Activated CD4-positive, CD25-positive, alpha-beta regulatory T cell treated with anti-CD3 and anti-CD28 coated beads, Interleukin-2, amount 50 U/mL, for 72 hours (primary cell): ENCODE results near the gene FAR2.
"Not testable (repeated sequence)": the region's sequence is repeated elsewhere in the genome, so short reads cannot be mapped to it uniquely, and the experiment has no call there.

ENCODE experiments used
- DNase-seq: peaks from one replicate; pipeline ENCODE4 v3.0.0; 2021

Gene FAR2

DNA sequence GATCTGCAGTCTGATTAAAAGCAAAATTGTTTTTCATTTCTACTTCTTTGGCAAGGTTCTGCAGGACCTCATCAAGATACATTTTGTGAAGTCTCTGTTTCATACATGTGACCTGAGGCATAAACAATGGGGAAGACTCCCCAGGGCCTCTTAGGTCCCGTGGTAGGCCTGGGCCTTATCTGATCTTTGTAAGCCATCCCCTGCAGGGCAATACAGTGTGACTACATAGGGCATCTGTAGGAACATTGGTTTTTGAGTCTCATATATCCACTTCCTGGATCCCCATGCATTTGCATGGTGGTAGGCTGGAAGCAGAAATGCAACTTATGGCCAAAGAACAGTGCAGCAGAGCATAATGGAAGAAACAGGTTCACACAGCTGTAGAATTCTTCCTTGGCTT lies 6.0 kb downstream of the FAR2 start:
- DNase-seq = no peak

DNA sequence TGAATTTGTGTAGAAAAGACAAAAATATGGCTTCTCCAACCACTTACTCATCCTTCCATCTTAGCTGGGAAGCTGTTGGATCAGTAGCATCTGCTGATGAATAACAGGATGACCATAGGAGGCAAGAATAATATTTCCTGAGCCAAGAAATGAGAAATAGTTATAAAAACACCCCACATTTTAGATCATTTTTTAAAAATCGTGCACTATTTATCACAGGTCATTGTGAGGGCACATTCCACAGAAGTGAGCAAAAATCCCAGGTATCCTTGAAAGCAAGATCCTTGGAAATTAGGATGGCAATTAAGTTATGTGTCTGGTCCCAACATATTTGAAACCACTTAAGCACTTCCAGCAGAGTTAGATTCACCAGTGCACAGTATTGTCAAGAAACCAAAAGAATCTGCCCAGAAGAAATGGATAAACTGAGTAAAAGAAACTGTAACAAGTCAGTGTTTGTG lies 8.4 kb downstream of the FAR2 start:
- DNase-seq = no peak

DNA sequence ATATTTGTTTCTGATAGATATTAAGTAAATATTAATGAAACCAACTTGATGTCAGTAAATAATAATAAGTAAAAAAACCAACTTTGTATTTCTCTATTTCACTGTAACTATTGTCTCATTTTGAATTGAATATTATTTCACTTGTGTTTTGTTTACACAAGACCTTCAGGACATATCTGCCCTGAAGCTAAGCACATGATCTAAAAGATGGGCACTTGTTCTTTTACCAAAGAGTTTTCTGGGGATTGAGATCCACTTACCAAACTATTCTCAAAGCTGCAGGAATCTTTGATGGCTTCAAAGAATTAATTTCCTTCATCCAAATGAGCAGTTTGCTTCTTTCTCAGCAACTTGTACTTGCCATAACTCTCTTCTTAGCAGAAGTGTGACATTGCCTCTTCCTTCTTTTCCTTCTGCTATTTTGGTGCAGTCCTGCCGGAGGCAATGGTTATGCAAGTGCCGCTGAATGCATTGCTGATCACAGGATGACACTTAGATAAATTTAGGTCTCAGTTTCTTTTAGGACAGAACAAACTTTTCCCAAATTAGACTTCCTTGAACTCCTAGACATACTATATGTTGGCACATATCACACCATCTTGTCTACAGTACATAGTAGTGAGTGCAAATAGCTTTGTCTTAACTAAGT lies 9.2 kb downstream of the FAR2 start:
- DNase-seq = no peak

DNA sequence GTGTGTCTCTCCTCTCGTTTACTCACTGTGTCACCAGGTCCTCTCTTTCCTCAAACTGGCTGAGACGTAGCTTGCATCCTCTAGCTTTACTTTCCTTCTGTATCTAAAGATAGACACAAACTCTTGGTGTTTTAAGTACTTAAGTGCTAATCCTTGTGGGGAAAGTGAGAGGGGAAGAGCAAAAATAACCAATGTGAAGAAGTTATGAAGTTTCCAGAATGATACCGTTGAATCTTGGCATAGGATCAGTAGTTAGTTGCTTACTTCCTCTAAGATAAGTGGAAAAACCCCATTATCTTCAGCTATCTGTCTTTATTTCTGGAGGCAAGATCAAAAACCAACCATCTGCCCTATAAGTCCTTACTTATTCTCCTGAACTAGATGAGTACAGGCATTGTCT lies 10.6 kb downstream of the FAR2 start:
- DNase-seq = no peak

DNA sequence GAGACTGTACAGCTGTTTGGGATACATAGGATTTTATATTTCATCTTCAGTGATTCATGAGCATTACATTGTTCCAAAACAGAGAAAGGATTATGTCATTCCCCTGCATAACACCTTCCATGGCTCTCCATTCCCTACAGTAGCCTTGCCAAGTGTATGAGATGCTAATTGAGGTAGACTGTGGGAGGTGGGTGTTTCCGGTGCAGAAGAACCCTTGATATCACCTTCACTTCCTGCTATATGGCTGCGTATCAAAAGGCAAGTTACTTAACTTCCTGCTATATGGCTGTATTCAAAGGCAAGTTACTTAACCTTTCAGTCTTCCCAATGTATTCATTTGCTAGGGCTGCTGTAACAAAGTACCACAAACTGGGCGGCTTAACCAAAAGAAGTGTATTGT lies 11.2 kb downstream of the FAR2 start:
- DNase-seq = no peak

DNA sequence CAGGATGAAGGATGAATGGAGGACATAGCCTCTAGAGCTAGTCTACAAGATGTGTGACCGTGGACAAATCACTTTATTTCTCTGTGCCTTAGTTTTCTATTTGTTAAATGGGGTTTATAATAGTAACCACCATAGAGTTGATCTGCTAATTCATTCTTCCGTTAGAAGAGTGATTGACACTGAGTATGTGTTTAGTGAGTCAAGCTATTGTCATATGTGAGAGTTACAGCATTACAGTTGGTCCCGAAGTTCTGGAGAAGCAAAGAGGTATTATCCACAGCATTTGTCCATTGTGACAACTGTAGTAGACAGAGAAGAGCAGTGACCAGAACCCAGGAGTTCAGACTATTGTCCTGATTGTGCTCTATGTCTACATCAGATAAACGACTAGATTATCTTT lies 14.1 kb downstream of the FAR2 start:
- no peak for DNase-seq

DNA sequence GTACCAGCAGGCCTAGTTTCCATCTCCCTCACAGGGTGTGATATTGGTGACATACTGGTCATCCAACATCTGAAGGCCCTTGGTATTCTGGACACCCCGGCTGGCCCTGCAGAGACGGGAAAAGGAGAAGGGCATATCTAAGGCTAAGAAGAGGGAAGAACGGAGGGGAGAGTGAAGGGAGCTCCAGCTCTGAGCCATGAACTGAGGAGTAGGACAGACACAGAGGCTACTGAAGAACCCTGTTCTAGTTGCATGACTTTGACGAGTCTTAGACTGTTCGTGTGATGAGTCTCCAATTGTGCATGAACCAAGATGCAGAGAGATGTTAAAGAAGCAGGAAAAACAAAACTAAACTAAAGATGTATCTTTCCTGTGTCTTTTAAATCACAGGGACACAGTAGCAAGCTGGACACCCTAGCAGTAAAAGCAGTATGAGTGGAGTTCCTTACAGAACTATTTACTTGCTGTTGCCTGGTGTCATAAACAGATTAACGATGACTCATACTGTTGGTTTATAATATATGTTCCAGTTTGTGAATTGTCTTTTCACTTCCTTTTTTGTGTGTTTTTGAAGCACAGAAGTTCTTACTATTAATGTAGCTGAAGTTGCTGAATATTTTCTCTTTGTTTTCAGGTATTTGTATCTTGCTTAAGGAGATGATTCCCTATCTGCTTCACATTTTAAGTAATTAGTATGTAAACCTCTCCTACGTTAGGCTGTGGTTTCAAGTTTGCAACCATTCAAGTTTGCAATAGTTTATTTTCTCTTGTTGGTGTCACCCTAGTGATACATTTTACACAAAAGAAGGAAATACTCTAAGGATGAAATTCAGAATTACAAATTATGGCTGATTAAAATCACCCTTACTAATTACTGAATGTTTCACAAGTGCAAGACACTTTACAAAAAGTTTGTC lies 15.7 kb downstream of the FAR2 start:
- no peak for DNase-seq

DNA sequence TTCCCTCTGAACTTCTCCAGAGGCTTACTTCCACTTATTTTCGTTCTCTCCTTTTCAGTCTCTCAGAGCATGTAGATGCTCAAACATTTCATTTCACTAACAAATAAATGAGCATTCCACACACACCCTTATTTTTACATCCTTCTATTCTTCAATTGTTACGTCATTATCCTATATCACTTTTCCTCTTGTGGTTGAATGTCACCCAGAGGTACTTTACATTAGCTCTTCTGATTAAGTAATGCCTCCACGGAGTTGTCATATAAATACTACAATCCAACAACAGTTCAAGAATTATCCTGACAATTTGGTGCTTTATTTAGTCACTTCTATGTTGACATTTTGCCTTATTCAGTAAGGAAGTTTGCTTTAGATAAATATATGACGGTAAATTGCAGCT lies 18.4 kb downstream of the FAR2 start:
- no peak for DNase-seq

DNA sequence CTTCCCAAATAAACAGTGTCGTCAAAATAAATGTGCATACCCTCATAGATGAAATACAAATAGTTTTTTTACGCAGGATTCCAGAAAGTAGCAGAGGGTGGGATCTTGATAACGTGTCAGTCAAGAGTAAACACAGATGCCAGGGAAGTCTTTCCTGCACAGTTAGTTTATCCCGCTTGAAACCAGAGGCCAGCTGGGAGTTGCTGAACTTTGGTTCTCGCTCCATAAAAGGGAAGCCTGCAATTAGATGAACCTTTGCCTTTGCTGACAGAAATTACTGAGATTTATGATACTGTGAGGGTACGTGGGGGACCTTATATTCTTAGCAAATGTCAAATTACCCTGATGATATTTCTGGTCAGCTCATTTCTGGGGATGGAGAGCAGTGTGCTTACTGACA lies 18.9 kb downstream of the FAR2 start:
- no peak for DNase-seq

DNA sequence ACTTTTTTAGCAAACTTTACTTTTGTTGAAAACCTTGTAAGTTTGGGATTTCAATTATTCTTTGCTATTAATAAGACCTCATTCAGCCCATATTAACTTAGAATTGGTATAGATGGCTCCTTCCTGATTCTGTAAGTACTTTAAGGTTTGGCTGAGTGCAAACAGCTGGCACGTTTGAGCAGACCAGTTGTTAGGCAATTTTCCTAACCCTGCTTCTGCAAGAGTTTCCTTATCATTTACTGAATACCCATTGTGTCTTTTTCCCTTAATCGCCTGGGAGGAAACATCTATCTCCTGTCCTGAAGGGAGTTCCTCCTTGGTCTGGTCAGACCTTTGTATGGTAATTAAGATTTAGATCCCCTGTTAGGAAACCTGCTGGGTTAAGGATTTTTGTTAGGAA lies 20.9 kb downstream of the FAR2 start:
- not testable (repeated sequence) for DNase-seq

DNA sequence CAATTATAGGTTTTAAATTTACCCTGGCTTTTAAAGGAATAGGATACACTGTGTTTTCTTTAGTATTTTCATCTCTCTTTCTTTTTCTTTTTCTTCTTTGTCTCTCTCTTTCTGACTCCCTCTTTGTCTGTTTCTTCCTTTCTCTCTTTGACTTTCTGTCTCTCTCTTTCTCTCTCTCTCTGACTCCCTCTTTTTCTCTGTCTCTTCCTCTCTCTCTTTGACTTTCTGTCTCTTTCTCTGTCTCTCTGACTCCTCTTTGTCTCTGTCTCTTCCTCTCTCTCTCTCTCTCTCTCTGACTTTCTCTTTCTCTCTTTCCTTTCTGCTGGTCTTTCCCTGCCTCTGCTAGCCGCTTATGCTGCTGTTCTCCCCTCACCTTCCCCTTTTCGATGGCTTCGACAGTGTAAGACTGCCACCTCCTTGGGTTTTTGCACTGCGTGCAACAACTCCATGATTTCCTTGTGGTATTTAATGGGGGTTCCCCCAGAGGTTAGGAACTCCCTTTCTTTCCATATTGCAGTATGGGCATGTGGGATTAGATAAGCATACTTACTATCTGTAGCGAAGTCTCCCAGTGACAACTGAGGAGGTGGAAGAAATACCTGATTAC lies 21.5 kb downstream of the FAR2 start:
- DNase-seq = not testable (repeated sequence)

DNA sequence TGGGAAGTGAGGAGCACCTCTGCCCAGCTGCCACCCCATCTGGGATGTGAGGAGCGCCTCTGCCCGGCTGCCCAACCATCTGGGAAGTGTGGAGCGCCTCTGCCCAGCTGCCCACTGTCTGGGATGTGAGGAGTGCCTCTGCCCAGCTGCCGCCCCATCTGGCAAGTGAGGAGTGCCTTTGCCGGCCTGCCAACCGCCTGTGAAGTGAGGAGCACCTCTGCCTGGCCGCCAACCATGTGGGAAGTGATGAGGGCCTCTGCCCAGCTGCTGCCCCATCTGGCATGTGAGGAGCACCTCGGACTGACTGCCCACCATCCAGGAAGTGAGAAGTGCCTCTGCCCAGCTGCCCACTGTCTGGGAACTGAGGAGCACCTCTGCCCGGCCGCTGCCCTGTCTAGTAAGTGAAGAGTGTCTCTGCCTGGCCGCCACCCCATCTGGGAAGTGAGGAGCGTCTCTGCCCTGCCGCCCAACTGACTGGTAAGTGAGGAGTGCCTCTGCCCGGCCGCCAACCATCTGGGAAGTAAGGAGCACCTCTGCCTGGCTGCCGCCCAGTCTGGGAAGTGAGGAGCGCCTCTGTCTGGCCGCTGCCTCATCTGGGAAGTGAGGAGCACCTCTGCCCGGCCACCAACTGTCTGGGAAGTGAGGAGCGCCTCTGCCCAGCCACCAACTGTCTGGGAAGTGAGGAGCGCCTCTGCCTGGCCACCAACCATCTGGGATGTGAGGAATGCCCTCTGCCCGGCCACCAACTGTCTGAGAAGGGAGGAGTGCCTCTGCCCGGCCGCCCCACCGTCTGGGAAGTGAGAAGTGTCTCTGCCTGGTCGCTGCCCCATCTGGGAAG lies 22.6 kb downstream of the FAR2 start:
- DNase-seq = no peak

DNA sequence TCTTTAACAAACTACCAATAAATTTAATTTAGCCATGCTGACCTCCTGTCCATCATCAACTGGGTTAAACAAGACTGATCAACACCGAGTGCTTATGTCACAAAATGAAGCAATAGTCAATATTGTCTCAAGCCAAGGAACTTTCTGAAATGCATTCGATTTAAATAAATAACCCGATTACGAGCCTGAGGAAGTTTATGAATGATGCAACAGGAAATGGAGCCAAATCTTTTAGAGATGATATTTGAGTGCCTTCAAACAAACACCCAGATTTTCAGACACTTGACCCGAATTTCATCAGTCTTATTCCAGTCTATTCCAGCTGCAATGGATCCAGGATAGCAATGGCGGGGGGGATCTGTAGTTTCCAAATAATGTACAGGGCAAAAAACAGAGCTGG lies 27.9 kb downstream of the FAR2 start:
- DNase-seq = no peak

DNA sequence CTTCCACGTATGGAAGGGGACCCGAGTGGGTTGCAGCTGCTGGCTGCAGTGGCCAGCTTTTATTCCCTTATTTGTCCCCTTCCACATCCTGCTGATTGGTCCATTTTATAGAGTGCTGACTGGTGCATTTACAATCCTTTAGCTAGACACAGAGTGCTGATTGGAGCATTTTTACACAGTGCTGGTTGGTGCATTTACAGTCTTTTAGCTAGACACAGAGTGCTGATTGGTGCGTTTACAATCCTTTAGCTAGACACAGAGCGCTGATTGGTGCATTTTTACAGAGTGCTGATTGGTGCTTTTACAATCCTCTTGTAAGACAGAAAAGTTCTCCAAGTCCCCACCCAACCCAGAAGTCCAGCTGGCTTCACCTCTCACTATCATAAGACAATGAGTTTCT lies 33.2 kb downstream of the FAR2 start:
- DNase-seq = not testable (repeated sequence)

DNA sequence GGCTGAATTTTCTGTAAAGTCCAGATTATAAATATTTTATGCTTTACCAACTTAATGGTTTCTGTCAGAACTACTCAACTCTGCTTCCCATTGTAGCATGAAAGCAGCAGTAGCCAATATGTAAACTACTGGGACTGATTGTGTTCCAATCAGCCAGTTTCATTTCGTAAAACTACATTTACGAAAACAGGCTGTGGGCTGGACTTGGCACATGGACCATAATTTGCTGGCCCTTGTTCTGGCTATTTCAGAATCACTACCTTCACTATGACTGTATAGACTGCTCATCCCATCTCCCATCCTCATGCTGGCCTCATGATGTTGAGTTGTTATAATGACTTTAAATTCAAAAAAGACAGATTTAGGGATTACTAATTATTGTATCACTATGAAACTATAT lies 38.7 kb downstream of the FAR2 start:
- DNase-seq = no peak

DNA sequence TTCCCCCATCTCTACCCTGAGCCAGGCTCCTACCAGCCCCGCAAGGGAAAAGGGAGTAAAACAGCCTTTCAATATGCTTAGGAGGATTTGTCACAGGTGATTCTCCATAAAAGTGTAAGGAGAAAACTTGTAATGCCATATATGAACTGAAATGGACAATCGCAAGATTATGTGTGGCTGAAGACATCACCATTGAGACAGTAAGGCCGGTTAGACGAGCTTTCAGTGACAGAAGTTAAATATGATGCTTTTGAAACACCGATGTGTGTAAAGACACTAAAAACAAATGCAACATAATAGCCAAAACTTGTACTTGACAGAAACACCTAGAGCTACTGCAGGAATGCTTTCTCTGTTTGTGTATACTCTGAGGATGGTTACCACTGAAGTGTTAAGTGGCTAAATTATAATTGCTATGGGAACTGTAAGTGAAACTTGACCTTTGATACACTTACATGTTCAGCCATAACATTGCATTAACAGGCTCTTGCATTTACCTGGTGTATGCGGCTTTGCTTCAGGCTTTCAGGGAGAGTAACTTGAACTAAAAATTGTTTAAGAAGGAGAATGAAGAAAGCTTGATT lies 42.3 kb downstream of the FAR2 start:
- no peak for DNase-seq

DNA sequence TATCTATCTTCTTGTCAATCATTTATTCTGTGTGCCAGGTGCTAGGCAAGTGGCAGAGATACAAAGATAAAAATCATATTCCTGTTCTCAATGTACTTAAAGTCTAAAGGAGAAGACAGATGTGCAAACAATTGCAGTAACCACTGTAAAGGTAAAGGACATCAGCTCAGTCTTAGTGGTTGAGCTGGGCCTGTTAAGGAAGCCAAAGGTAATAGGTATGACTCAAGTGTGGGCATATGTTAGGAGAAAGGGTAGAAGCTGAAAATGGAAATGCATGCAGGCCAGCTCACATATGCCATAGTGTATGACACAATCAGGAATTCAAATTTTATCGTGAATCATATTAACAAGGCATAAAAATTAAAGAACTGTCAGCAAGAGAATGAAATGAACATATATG lies 49.8 kb downstream of the FAR2 start:
- DNase-seq = no peak

DNA sequence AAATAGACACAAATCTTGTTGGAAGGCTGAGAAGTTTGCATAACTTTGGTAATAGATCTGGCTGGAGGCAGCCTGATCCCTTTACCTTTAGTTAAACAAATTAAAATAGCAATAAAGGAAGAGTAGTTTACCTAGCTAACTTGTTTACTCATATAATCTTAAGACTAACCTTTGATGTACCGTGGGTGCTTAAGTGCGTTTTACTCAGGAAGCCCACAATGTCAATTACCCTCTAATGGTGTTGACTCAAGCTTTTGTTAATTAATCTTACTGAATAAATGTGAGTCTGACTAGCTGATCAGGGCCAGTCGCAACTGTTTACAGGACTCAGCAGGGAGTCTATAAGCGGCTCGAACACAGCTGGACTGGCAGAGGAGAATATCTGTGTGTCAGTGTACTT lies 51.5 kb downstream of the FAR2 start:
- DNase-seq = no peak

DNA sequence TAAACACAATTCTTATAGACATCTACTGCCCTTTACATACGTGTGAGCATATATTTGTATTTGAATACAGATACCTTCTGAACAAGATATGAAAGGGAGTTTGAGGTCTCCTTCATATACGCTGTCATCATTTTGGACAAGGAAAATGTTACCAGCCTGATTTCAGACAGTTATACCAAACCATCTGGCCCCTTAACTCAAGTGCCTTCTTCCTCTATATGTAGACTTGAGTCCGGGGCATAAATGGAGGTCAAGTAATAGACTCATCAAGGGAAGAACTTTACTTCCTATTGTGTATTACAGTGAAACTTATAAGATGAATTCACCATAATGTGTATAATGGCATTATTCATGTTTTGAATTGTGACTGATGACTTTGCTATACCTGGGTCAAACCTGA lies 52.2 kb downstream of the FAR2 start:
- no peak for DNase-seq

DNA sequence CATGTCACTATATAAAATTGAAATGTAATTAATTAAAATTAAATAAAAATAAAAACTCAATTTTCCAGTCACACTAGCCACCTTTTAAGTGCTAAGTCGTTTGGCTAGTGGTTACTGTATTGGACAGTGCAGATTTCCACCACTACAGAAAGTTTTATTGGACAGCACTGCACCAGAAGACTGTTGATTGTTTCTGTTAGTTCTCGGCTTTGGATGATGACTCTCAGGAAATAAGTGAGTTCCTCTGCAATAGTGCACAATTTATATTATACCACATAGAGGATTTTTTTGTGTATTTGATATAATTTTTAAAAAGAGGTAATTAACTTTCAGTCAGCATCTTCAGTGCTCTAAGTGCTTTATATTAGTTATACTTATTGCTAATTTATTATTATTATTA lies 52.7 kb downstream of the FAR2 start:
- no peak for DNase-seq

DNA sequence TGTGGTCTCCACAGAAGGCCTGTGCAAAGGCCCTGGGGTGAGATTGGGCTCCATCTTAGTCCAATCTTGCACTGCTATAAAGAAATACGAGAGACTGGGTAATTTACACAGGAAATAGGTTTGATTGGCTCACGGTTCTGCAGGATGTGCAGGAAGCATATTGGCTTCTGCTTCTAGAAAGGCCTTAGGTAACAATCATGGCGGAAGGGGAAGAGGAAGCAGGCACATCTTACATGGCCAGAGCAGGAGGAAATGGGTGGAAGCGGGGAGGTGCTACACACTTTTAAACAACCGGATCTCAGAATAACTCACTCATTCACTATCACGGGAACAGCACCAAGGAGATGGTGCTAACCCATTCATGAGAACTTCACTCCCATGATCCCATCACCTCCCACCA lies 55.4 kb downstream of the FAR2 start:
- DNase-seq = no peak

DNA sequence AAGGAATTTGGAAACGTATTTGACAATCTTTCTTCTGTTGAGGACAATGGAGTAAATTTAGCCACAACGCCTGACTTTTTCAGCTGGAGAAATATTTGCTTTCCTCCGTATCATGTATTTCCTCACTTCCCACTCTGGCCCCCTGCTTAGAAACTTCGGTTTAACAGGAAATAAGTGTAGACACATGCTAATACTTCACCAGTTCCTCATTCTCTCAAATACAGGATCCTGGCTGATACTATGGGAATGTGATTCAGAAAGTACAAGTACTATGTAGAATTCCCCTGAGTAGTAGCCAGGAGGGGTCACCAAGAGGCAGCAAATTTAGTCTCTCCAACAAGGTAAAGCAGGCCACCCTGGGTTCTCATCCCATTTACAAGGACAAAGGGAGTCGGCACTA lies 58.0 kb downstream of the FAR2 start:
- no peak for DNase-seq

DNA sequence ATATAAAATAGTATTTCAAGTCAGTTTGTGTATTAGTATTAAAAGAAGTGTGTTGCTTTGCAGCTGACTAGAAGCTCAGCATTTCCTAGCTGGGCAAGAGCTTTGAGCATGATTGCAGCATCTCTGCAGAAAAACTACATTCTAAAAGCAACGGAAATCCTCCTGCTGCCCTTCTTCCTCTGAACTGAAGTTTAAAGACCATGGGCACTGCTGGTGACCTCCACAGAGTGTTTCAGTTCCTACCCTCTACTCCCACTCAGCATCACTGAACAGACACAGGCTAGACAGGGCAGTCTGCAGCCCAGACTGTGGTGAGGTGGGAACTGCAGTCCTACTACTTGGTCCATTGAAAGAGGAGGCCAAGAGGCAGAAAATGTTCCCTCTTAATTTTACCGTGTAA lies 59.0 kb downstream of the FAR2 start:
- no peak for DNase-seq
